ENCODE results near the gene SYT5.

GRCh38 chr19:55226273-55226672 is 46.2 kb upstream of the SYT5 start:
- TF ChIP-seq MAX (IDR thresholded peaks at IDR 0.05; ENCODE audit: insufficient read depth, insufficient read length) = no peak
- TF ChIP-seq, protein P1, sequence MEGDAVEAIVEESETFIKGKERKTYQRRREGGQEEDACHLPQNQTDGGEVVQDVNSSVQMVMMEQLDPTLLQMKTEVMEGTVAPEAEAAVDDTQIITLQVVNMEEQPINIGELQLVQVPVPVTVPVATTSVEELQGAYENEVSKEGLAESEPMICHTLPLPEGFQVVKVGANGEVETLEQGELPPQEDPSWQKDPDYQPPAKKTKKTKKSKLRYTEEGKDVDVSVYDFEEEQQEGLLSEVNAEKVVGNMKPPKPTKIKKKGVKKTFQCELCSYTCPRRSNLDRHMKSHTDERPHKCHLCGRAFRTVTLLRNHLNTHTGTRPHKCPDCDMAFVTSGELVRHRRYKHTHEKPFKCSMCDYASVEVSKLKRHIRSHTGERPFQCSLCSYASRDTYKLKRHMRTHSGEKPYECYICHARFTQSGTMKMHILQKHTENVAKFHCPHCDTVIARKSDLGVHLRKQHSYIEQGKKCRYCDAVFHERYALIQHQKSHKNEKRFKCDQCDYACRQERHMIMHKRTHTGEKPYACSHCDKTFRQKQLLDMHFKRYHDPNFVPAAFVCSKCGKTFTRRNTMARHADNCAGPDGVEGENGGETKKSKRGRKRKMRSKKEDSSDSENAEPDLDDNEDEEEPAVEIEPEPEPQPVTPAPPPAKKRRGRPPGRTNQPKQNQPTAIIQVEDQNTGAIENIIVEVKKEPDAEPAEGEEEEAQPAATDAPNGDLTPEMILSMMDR (IDR thresholded peaks at IDR 0.05; ENCODE audit: extremely low read depth in 1 of 2, insufficient read depth in 1 of 2, low read depth in 1 of 2, low read length in 2 of 2) = no peak
- TF ChIP-seq JUN (IDR thresholded peaks at IDR 0.05; ENCODE audit: borderline replicate concordance, insufficient read depth, insufficient read length, low read depth) = no peak
- no peak for TF ChIP-seq MYC (IDR thresholded peaks at IDR 0.05; ENCODE audit: low read depth, low read length)
- TF ChIP-seq POLR2A (IDR thresholded peaks at IDR 0.05; ENCODE audit: low read depth, low read length) = no peak
- TF ChIP-seq FOS (IDR thresholded peaks at IDR 0.05; ENCODE audit: borderline replicate concordance, insufficient read depth, low read length) = no peak

Data from endothelial cell of umbilical vein (primary cell).